AG04450 (cell line): ENCODE data around the gene ARFGAP1. TPM values are rescaled to one million over a fixed set of nuclear protein-coding genes. Genes with fewer than 3 reads are reported as not detected.

ENCODE experiments used
- CTCF ChIA-PET: fragments of 300-600, 350-600 bp; formaldehyde crosslinking; extraction: SDS; loops from one replicate; lab custom pipeline; 2022; ENCODE audit warnings: antibody characterized with exemption, inconsistent platforms; lab: Charles Lee
- POLR2A ChIA-PET: fragments of 350-600 bp; formaldehyde crosslinking; extraction: SDS; loops from one replicate; lab custom pipeline; 2021; ENCODE audit warnings: antibody characterized with exemption, inconsistent platforms; lab: Yijun Ruan, JAX
- DNase-seq: peaks from one replicate; pipeline ENCODE4 v3.0.0-alpha.2; 2011; ENCODE audit warnings: low read depth, low spot score
- H3K27ac ChIP-seq: one replicate; pipeline ENCODE4 v1.5.1; 2012; ENCODE audit warnings: low read depth, low read length, control low read depth
- H3K27me3 ChIP-seq: one replicate; pipeline ENCODE4 v1.6.0; 2012; ENCODE audit warnings: low read length; ENCODE audit not compliant: control insufficient read depth, insufficient read depth
- H3K4me3 ChIP-seq: 2 replicates; pipeline ENCODE4 v1.5.1; 2011; ENCODE audit warnings: mild to moderate bottlenecking, low read depth, low read length, control low read depth
- H3K9me3 ChIP-seq: 2 replicates; pipeline ENCODE4 v1.5.1; 2012; ENCODE audit warnings: low read length; ENCODE audit not compliant: control insufficient read depth, insufficient read depth
- CTCF ChIP-seq: IDR thresholded peaks from 2 replicates; pipeline ENCODE4 v1.5.1; 2011; ENCODE audit warnings: low read depth, low read length, control low read depth, inconsistent platforms
- polyA plus RNA-seq: library from polyadenylated mRNA; depleted of rRNA; stranded (reverse); fragments of >200 nt; gene quantifications from 2 replicates; pipeline ENCODE4 v1.2.3, GENCODE V29; 2011

ARFGAP1 gene
- polyA plus RNA-seq, 1 experiment, result 52.6 TPM

GRCh38 chr20:63269724-63270123 is 2.9 kb upstream of the ARFGAP1 start:
- Histone ChIP-seq H3K27ac (no peak overlapping the region), H3K9me3 (no peaks in the 10 kb centered on the region), H3K4me3 (no peak overlapping the region), H3K27me3 (peaks cover 15% of the 10 kb centered on the region)
- POLR2A ChIA-PET, result no interaction called here
- no peak for TF ChIP-seq CTCF
- CTCF ChIA-PET, result interaction anchor here (1.3 kb wide), 1 partner anchor 46 kb away, joined by 6 read pairs; no protein-coding TSS in a partner anchor
- no peak for DNase-seq

- Histone ChIP-seq H3K9me3 (no peaks in the 10 kb centered on the region), H3K4me3 (no peak overlapping the region), H3K27me3 (peaks cover 12% of the 10 kb centered on the region), H3K27ac (no peak overlapping the region)
- CTCF ChIA-PET, result interaction anchor here (0.8 kb wide), 1 partner anchor 47 kb away, joined by 3 read pairs; no protein-coding TSS in a partner anchor
- no peak for DNase-seq
- POLR2A ChIA-PET, result no interaction called here
- TF ChIP-seq CTCF, result no peak
Observed at GRCh38 chr20:63270606-63271325, 1.8 kb upstream of the ARFGAP1 start.

- DNase-seq, result no peak
- H3K27me3 ChIP-seq, result no peaks in the 10 kb centered on the region
- ChIA-PET CTCF (interaction anchor here (1.1 to 2.4 kb wide), 2 partner anchors 39 to 50 kb away, joined by 4 to 15 read pairs; no protein-coding TSS in a partner anchor), POLR2A (interaction anchor here (0.5 to 1.5 kb wide), 8 partner anchors 11 to 714 kb away, joined by 3 to 9 read pairs (median 4); partner anchors contain the start of gene TPD52L2)
- H3K4me3 ChIP-seq, result peak overlapping the region; percentile 87
- peak overlapping the region; percentile 52 for H3K27ac ChIP-seq
- no peaks in the 10 kb centered on the region for H3K9me3 ChIP-seq
- TF ChIP-seq CTCF, result no peak
Observed at GRCh38 chr20:63273059-63273579, 506 bp downstream of the ARFGAP1 start.

- CTCF ChIA-PET, result interaction anchor here (0.6 to 2.4 kb wide), 3 partner anchors 48 to 218 kb away, joined by 3 to 15 read pairs (median 3); no protein-coding TSS in a partner anchor
- no peak for TF ChIP-seq CTCF
- Histone ChIP-seq H3K27ac (peak overlapping the region; percentile 0), H3K27me3 (no peaks in the 10 kb centered on the region), H3K9me3 (no peaks in the 10 kb centered on the region), H3K4me3 (peak overlapping the region; percentile 87)
- POLR2A ChIA-PET, result interaction anchor here (0.6 to 1.5 kb wide), 3 partner anchors 43 to 563 kb away, joined by 4 to 9 read pairs (median 4); no protein-coding TSS in a partner anchor
- peak; percentile 47 for DNase-seq
Observed at GRCh38 chr20:63273635-63274380, 1.2 kb downstream of the ARFGAP1 start.
